RKO (cell line): Measurements from ENCODE around the gene SLC66A2.
A peak's percentile ranks its signal among the peaks of the same experiment; 100 is the strongest.

Experiments
- DNase-seq: peaks from one replicate; pipeline ENCODE4 v3.0.0-alpha.2; 2016; ENCODE audit warnings: low spot score

Gene SLC66A2

GRCh38 chr18:79950515-79951341 is 725 bp downstream of the SLC66A2 start:
- DNase-seq: peak; percentile 51

GRCh38 chr18:79949697-79950487 is 1.6 kb downstream of the SLC66A2 start:
- DNase-seq: no peak

DNA sequence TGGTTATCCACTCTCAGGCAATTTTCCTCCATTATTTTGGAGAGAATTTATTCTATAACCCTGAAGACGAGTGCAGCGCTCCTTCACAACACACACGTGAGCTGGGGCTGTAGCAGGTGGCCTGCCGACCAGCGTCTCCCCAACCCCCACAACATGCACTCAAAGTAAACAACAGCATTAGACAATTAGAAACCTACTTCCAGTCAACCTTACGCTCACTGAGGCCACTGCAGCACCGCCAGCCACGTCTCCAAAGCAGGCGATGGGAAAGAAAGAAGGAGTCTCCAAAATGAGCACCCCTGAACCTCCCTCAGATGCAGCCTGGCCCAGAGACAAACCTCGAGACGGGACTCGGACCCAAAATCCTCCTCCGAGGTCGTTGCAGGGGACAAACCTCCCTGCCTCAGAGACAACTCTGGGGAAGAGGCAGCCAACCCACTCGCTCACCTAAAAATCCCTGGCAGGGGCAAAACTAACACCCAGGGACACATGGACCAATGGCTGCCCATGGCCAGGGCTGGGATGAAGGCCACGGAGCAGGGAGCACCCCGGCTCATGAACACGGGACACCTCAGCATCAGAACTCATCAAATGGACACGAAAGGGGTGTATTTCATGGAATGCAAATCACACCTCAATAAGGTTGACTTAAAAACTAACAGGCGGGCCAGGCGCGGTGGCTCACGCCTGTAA is 2.6 kb downstream of the SLC66A2 start:
- DNase-seq: no peak

DNA sequence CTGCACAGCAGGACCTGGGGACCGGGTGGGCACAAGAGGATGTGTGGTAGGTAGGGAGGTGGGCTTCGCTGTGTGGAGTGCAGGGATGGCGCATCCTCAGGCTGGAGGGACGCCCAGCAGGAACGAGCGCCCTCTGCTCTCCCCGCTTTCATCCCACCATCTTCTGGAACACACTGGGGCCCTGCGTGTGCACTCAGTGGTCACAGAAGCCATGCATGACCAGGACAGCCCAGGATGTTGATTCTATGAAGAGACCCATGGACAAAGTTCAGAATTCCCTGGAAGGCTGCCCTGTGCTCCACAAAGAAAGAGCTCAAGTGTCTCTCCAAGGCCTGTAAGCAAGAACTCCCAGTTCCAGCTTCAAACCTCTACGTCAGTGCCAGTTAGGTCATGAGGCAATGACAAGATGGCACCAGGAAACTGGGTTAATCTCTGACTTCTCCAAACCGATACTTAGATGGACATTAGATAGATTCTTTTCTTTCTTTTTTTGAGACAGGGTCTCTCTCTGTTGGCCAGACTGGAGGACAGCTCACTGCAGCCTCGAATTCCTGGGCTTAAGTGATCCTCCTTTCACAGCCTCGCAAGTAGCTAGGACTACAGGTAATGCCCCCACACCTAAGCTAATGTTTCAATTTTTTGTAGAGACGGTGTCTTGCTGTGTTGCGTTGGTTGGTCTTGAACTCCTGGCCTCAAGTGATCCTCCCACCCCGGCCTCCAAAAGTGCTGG is 3.4 kb downstream of the SLC66A2 start:
- no peak for DNase-seq

GRCh38 chr18:79947054-79947755 is 4.2 kb downstream of the SLC66A2 start:
- DNase-seq: no peak

DNA sequence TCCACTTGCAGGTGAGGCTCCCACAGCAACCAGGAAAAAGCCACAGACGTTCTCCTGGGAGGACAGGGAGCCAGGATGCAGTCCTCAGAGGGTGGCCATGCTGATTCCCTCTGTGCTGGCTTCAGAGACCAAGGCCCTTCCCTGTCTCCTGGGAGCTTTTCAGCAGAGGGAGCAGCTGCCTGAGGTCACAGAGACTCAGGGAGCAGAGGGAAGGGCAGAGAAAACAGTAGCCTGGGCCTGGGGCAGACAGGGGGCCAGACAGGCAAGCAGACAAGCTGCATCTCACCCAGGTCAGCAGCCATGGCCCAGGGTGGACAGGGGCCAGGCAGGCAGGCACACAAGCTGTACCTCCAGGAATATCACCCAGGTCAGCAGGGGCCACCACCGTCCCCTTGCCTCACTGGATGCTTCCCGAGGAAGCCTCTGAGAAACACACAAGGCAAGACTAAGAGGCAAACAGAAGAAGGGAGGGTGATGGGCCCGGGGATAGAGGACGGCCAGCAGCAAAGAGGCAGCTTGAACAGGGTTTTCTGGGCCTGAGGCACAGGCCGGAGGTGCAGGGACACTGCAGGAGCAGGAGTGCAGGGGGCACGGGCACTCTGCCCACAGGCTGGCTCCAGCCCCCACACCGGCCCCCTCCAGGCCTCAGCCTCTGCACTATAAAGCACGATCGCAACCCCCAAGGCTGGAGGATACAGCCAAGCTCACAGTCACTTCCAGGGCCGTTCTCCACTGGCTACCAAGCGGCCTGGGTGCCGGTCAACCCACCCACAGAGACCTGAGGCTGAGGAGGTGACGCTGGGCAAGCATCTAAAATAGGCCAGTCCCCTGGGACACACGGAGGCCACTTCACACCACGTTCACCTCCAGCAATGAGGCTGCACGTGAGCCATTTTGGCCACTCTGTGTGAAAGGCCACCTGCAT is 6.1 kb downstream of the SLC66A2 start:
- DNase-seq: no peak

GRCh38 chr18:79944746-79945117 is 6.7 kb downstream of the SLC66A2 start:
- no peak for DNase-seq

DNA sequence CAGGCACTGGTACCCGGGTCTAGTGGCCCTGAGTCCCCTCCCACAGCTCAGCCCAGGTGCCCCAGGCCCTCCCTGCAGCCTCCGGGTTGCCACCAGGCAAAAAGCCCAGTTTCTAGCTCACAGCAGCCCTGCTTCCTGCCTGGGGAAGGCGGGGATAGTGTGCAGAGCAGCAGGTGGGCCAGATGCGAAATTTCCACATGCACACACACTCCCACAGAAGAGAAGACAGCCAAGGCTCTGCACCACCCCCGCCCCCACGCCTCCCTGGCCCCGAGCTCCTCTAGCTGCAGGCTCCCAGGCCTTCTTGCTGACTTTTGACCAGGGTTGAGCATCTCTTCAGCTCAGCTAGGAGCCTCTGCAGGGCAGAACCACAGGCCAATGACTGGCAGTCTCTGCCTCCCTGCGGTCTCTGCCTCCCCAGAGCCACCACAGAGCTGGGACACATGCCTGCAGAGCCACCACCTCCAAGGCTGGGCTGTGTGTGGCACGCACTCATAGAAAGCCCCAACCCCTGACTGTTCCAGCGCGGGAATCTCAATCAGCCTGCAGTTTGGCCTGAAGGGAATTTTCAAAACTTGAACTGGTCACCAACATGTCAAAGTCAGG is 7.2 kb downstream of the SLC66A2 start:
- DNase-seq: no peak

- no peak for DNase-seq
Observed at GRCh38 chr18:79943608-79944125, 7.8 kb downstream of the SLC66A2 start.

DNA sequence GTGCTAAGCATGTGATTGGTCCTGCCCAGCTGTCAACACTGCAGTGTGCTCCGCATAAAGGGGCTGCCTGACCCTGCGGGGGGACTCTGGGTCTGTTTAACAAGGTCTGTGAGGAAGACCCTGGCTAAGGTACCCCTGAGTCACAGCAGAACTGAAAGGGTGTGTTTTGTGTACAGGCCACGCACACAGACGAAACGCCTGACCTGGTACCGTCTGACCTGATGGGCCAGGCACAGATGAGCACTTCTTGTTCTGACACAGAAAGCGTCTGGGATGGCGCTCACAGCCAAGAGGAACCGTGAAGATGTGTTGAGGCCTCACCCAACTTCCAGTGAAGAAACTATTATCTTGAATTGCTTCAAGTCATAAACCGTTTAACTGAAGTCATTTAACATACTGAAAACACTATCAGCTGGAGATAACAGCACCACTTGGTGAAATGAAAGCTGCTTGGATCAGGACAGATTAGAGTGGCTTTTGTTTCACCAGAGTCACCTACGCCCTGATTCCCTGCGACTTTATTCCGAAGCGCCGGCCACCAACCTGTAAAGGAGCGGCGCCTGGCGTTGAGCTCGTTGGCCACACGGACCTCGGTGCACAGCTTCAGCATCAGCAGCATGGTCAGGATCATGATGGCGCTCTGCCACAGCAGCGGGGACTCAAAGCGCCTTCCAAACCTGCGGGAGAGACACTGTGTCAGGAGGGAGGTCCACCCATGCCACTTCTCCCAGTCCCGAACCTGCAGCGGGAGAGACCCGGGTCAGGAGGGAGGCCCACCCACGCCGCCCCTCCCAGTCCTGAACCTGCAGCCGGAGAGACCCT is 8.5 kb downstream of the SLC66A2 start:
- no peak for DNase-seq

GRCh38 chr18:79942211-79942610 is 9.2 kb downstream of the SLC66A2 start:
- no peak for DNase-seq

- DNase-seq: no peak
Observed at GRCh38 chr18:79941473-79942119, 9.9 kb downstream of the SLC66A2 start.

DNA sequence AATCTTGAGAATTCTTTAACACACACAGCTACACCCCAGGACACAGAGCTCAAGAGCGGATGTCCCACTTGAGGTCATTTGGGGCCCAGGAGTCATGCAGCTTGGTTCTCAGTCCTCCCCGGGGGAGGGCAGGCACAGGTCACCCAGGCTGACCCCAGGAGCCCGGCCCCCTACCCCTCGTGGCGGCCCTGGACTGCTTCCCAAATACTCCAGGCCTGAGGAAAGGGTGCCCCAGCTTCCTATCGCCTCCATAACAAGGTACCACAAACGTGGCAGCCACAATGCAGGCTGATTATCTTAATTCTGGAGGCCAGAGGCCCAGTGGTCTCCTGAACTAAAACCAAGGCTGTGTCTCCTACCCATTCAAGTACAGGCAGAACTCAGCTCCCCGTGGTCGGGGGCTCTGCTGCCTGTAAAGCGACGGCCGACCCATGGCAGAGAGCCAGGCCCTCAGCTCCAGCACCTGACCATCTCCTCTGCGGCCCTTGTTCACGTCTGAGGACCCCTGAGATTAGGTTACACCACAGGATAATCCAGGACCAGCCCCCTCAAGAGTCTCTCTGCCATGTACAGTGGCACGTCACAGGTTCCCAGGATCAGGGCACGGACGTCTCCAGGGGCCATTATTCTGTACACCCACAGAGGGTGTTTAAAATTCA is 10.5 kb downstream of the SLC66A2 start:
- DNase-seq: no peak

DNA sequence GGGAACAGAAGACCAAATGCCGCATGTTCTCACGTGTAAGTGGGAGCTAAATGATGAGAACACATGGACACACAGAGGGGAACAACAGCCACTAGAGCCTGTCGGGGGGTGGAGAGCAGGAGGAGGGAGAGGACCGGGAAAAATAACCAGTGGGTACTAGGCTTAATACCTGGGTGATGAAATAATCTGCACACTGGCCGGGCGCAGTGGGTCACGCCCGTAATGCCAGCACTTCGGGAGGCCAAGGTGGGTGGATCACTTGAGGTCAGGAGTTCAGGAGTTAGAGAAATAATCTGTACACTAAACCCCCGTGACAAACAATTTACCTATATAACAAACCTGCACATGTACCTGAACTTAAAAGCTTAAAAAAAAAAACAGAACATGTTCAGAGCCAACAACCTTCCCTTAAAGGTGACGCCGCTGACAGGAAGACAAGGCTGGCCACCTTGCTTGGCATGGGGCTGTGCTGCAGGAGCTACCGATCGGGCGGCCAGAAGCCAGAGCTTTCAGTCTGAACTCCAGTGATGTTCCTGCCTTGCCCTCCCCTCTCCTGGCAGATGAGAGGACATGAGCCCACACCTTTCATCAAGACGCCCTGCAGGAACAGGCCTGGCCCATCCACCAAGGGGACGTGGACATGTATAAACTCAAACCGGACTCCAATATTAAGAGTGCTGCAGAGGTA is 11.2 kb downstream of the SLC66A2 start:
- DNase-seq: no peak

DNA sequence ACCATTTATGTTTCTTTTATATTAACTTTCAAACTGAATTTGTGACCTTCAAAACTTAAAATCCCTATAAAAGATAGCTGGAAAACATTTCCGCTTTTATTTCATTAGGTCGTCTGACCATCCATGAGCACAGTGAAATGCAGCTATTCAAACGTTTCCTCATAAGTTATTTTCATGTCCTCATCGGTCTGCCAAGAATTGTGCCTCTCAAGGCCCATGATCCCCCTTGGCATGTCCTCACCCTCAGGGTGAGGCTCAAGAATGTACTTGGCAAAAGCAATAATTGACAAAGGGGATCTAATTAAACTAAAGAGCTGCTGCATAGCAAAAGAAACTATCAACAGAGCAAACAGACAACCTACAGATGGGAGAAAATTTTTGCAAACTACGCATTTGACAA is 12.4 kb downstream of the SLC66A2 start:
- DNase-seq: no peak

- DNase-seq: no peak
Observed at GRCh38 chr18:79938196-79938595, 13.3 kb downstream of the SLC66A2 start.
